ENCODE data around the gene E4F1. TPM values are rescaled to one million over a fixed set of nuclear protein-coding genes. Genes with fewer than 3 reads are reported as not detected.
A peak's percentile ranks its signal among the peaks of the same experiment; 100 is the strongest.

The E4F1 gene
- total and polyA plus RNA-seq, 9 of the 15 experiments (the other 6 are each of a cell fraction or from before 2014, with no cell fraction given), result 0.48 to 94.9 (median 20.4) TPM

GRCh38 chr16:2231016-2231931 is 7.9 kb downstream of the E4F1 start:
- TF ChIP-seq HNRNPL (IDR thresholded peaks at IDR 0.05; ENCODE audit: low read depth, low read length), result no peak
- peak; percentile 47; the same call in 1 of the 2 replicates for TF ChIP-seq RBFOX2 (IDR thresholded peaks at IDR 0.05; ENCODE audit: low read depth, low read length)
- Histone ChIP-seq H3K4me2 (ENCODE audit: insufficient read depth, low read length) (no peak overlapping the region), H3K9me3 (replicated peaks; ENCODE audit: control insufficient read depth, insufficient read depth, low read depth, low read length) (no peaks in the 10 kb centered on the region), H3K27ac (ENCODE audit: extremely low read depth, low read depth, low read length) (no peak overlapping the region), H2AFZ (ENCODE audit: low read depth, low read length) (no peak overlapping the region), H3K9ac (ENCODE audit: insufficient read depth in 1 of 2, low read depth in 2 of 2, low read length in 2 of 2) (peak overlapping the region in 1 of 2 experiments; percentile 35; a peak in 1 of 4 replicates), H3K36me3 (ENCODE audit: control insufficient read depth, insufficient read depth, low read length) (peaks cover 93% of the 10 kb centered on the region; the same call in 2 of the 3 replicates), H3K27me3 (ENCODE audit: control insufficient read depth in 2 of 2, insufficient read depth in 2 of 2, low read length in 2 of 2) (no peaks in the 10 kb centered on the region), H3K4me3 (no peak overlapping the region), H3K4me1 (replicated peaks in 1 of 2; ENCODE audit: control insufficient read depth in 2 of 2, insufficient read depth in 2 of 2, low read length in 2 of 2) (peaks cover 3 to 58% of the 10 kb centered on the region in 2 experiments; a peak in 3 of 5 replicates), H3K79me2 (ENCODE audit: control insufficient read depth, insufficient read depth, low read length) (peaks cover 24% of the 10 kb centered on the region), H3K9me1 (ENCODE audit: control insufficient read depth, insufficient read depth, low read length) (no peaks in the 10 kb centered on the region), H4K20me1 (replicated peaks; ENCODE audit: control insufficient read depth, insufficient read depth, low read length) (peaks cover 7% of the 10 kb centered on the region)
- intact Hi-C loops (cut with micrococcal nuclease), result no loop called here
- FAIRE-seq, result no peak
- POLR2A ChIA-PET, result interaction anchor here (1.1 to 3.7 kb wide), 3 partner anchors 8 to 13 kb away, joined by 3 to 29 read pairs (median 19); partner anchors contain the start of gene E4F1
- CTCF ChIA-PET (ENCODE audit: low intra/inter-chr PET ratio), result no interaction called here
- BruUV-seq (replicated peaks), result no TSS peak
- 90% methylated on average over 21 of the region's 29 CpGs for whole genome bisulfite sequencing (ENCODE audit: insufficient coverage, low coverage, missing lambda C conversion rate)
- ATAC-seq, result no peak
- in situ Hi-C loops (cut with MboI), result no loop called here
- DNase-seq (ENCODE audit: extremely low read depth in 1 of 4, low spot score in 3 of 4), result no peak

All from K562 (cell line).